GF-D8 (cell line): ENCODE data around the gene PRUNE2.
A peak's percentile ranks its signal among the peaks of the same experiment; 100 is the strongest.

ENCODE experiments used
- DNase-seq: peaks from one replicate; lab custom pipeline; 2025; lab: John Stamatoyannopoulos, UW

PRUNE2 gene

GRCh38 chr9:76658510-76659231 is 247.2 kb downstream of the PRUNE2 start:
- peak; percentile 52 for DNase-seq

- DNase-seq, result no peak
Observed at GRCh38 chr9:76657265-76657664, 248.6 kb downstream of the PRUNE2 start.

- no peak for DNase-seq
Observed at GRCh38 chr9:76655971-76656370, 249.9 kb downstream of the PRUNE2 start.

- peak; percentile 32 for DNase-seq
Observed at GRCh38 chr9:76655121-76655541, 250.8 kb downstream of the PRUNE2 start.

- DNase-seq, result no peak
Observed at GRCh38 chr9:76654575-76654974, 251.3 kb downstream of the PRUNE2 start.

GRCh38 chr9:76654051-76654461 is 251.9 kb downstream of the PRUNE2 start:
- DNase-seq, result no peak

GRCh38 chr9:76652894-76653293 is 253.0 kb downstream of the PRUNE2 start:
- peak; percentile 60 for DNase-seq

- DNase-seq, result no peak
Observed at GRCh38 chr9:76651119-76651705, 254.7 kb downstream of the PRUNE2 start.

GRCh38 chr9:76650692-76651091 is 255.2 kb downstream of the PRUNE2 start:
- DNase-seq, result no peak

- DNase-seq, result no peak
Observed at GRCh38 chr9:76649894-76650293, 256.0 kb downstream of the PRUNE2 start.

- no peak for DNase-seq
Observed at GRCh38 chr9:76646249-76646648, 259.7 kb downstream of the PRUNE2 start.

GRCh38 chr9:76644647-76645250 is 261.2 kb downstream of the PRUNE2 start:
- DNase-seq, result no peak

GRCh38 chr9:76644171-76644570 is 261.7 kb downstream of the PRUNE2 start:
- DNase-seq, result no peak

GRCh38 chr9:76643399-76644117 is 262.4 kb downstream of the PRUNE2 start:
- no peak for DNase-seq

GRCh38 chr9:76642701-76643209 is 263.2 kb downstream of the PRUNE2 start:
- DNase-seq, result no peak

GRCh38 chr9:76642074-76642473 is 263.8 kb downstream of the PRUNE2 start:
- no peak for DNase-seq

GRCh38 chr9:76638001-76638400 is 267.9 kb downstream of the PRUNE2 start:
- no peak for DNase-seq

GRCh38 chr9:76637416-76637815 is 268.5 kb downstream of the PRUNE2 start:
- DNase-seq, result peak; percentile 74

GRCh38 chr9:76634356-76635054 is 271.4 kb downstream of the PRUNE2 start:
- no peak for DNase-seq

GRCh38 chr9:76630916-76631315 is 275.0 kb downstream of the PRUNE2 start:
- DNase-seq, result no peak

- peak; percentile 94 for DNase-seq
Observed at GRCh38 chr9:76629205-76629990, 276.5 kb downstream of the PRUNE2 start.
